NCI-H2107 treated with DMSO at 0.1 percent for 48 hours (cell line): ENCODE measurements around the gene YBX1.
A peak's percentile ranks its signal among the peaks of the same experiment; 100 is the strongest.
"Not testable (repeated sequence)": the region's sequence is repeated elsewhere in the genome, so short reads cannot be mapped to it uniquely, and the experiment has no call there.

Source experiments
- DNase-seq: peaks from one replicate; lab custom pipeline; 2025; ENCODE audit not compliant: unreplicated experiment; lab: John Stamatoyannopoulos, UW

Gene YBX1

DNA sequence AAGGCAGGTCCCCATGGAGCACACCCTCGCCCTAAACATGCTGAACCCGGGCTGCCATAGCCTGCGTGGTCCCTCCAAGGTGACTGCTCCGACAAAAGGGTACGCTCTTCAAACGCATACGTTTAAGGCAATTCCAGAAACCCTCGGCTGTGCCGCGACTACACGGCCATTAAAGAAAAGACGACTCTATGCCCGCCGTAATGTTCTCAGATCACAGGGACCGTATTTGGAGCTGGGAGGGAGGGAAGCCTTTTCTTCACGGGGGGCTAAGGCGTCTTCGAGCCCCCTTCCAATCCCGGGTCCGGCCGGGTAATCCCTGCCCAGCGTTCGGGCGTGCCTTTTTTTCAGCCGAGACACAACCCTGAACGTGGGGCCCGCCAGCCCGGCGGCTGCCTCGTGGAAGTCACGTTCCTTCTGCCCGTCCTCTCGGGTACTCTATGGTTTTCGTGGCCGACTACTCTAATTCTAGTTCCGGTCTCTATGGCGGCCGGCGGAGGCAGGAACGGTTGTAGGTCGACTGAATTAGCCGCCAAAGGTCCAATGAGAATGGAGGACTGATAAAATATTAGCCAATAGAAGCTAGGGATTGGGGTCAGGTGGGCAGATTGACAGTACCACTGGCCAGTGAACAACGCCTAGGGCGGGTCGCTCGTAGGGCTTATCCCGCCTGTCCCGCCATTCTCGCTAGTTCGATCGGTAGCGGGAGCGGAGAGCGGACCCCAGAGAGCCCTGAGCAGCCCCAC lies at the start of gene YBX1:
YBX1 (plus strand) TSS at position 678 of the 743 bp plus-strand sequence. CDS start 148 bp downstream, outside the sequence.
- DNase-seq = peak; percentile 99

DNA sequence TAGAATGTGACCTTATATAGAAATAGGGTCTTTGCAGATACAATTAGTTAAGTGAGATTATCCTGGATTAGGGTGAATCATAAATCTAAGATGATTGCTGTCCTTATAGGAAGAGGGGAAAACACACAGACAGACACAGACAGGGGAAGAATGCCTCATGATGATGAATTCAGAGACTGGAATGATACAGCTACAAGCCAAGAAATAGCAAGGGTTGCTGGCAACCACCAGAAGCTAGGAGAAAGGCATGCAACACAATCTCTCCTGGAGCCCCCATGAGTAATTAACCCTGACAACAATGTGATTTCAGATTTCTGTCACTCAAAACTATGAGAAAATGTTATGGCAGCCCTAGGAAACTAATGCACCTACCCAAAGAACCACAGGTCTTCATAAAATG lies 43.1 kb upstream of the YBX1 start:
- DNase-seq = no peak

DNA sequence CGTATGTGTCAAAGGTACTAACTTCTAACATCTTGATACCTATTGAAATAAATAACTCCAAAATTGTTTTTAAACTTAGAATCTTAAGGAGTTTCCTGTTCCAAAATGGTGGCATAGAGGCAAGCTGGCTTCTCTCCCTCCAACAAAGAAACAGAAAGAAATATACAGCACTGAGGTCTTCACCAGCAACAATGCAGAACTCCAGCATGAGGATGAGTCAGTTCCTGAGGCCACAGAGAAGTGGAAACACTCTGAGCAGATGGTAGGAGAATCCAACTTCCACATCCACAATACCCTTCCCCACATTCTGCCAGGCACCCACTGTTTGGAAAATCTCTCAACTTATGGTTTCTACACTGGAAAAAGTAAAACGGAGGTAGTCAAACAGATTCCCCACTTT lies 36.2 kb upstream of the YBX1 start:
- no peak for DNase-seq

DNA sequence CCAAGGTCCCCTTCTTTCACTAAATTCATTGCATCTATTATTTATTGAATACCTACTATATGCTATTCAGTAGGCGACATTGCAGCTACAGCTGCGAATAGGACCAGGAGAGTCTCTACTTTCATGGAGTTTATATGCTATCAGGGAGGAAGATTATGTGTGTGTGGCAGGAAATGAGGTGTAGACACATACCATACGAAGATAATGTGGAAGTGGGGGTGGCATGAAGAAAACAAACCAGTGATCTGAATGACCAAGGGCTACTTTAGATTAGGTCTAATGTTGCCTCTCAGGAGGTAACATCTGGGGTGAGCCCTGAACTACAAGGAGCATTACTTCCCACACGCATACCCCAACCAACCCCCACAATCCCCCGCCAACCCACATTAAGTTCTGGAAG lies 25.0 kb upstream of the YBX1 start:
- no peak for DNase-seq

DNA sequence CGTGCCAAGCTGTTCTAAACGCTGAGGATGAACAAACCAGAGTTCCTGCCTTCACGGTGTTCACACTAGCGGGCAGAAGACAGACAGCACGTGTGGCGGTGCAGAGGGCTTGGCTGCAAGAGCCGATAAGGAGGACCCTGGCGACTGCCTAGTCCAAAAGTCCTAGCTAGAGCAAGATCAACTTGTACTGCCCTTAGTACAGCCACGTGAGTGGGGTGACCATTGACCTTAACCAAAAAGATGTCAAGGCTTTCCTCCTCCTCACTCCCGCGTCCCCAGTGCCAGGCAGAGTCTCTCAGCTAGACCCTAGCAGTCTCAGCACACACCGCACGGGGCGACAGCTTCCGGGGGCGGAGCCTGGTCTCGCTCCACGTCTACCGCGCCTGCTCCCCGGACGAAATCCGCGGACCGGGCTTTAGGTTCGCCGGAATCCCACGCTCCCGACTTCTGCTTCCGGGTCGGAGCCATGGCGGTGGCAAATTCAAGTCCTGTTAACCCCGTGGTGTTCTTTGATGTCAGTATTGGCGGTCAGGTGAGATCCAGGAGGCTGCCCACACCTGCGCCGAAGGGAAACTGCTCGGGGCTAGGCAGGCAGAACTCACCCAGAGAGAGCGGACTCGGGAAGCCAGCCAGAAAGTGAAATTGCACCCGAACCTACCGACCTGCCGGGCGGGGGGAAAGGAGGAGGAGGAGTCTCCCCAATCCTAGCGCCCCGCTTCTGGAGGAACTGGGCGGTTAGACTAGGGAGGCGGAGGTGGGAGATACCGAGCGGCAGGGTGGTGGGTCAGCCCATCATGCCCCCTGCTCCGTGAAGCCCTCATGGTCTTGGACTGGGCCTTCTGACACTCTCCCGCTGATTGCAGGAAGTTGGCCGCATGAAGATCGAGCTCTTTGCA lies 24.0 kb upstream of the YBX1 start, which contains the start of gene PPIH:
PPIH (plus strand) TSS at position 443 of the 896 bp plus-strand sequence; CDS start at position 467, 24 bp downstream.
- peak; percentile 90 for DNase-seq

DNA sequence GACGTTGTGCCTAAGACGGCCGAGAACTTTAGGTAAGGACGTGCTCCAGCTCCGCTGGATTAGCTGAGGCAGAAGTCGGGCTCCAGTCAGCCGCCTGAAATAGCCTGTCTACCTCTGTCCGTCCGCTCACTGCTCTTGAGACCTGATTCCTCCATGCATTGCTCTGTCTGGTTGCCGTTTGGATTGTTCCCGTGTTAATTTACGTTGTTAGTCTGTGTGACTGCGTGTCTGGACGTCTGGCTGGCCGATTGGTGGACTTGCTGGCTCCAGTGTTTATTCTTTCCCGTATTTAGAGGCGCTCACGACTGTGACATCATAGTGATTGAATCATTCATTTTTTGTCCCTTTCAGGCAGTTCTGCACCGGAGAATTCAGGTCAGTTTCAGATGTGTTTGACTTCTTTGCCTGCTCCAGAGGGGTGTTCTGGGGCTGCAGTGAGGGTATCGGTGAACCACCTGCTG lies 23.3 kb upstream of the YBX1 start:
- no peak for DNase-seq

DNA sequence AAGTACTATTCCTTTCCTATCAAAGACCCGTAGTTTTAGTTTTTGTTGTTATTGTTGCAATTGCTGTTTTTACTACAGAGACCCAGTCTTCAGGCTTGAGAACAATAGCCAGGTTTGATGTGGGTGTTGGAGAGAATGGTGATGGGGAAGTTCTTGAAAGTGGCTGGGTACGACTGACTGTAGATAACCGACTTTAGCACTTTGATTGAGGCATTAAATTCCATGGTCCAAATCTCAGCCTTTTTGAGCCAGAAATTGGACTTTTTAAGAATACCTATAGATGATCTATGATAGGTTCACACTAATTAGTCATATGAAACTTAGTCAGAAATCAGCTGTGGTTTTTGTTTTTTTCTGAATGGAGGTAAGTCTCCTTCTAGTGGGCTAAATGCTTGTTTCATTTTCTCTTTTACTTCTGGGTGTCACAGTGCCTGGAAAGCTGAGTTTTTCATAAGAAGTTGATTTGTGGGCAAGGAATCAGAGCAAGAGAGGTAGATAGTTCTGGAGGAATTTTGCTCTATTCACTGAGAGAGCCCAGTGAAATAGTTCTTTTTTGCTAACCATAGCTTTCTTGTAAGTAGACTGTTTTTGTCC lies 21.2 kb upstream of the YBX1 start:
- no peak for DNase-seq

DNA sequence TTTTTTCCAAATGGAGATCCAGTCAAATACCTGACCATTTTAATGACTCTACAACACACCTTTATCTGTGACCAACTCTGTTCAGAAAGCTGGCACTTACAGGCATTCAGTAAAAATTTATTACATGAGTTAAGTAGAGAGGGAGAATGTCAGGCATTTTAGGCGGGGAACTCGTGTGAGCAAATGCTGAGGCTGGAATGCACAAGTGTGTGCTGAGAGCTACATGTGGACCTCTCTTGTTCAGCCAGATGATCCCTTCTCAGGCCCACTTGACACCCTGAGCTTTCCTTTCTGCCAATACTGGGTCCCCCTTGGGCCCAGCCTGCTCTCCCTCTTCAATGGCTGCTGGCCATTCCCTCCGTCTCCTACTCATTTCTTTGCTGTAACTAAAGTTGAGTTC lies 12.3 kb upstream of the YBX1 start:
- DNase-seq = no peak

DNA sequence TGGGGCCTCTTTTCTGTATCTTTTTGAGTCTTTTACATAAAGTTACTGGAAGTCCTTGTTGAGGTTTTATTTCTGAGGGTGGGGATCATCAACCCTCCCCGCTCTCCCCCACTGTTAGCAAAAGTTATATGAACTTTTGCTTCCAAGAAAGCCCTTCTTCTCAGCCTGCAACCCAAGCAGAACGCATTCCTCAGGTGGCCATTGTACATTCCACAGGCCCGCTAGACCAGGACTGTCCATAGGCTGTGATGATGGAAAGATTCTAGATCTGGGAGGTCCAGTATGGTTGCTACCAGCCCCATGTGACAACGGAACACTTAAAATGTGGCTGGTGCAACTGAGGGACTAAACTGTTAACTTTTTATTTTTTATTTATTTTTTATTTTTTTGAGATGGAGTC lies 11.8 kb upstream of the YBX1 start:
- no peak for DNase-seq

DNA sequence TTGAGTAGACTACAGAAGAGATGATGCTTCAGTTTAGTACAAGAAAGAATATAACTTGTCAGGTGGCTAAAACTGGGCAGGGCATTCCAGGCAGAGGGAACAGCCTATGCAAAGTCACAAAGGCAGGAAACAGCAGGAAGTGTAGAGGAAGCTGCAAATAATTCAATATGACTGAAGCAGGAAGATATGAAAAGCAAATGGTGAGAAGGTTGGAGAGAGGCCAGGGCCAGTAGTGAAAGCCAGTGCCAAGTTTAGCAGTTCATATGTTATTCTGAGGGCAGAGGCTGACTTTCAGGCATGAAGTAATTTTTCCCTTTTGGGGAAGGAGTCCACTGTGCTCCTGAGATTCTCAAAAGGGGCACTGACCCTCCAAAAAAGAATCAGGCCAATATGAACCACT lies 8.0 kb upstream of the YBX1 start:
- DNase-seq = no peak

DNA sequence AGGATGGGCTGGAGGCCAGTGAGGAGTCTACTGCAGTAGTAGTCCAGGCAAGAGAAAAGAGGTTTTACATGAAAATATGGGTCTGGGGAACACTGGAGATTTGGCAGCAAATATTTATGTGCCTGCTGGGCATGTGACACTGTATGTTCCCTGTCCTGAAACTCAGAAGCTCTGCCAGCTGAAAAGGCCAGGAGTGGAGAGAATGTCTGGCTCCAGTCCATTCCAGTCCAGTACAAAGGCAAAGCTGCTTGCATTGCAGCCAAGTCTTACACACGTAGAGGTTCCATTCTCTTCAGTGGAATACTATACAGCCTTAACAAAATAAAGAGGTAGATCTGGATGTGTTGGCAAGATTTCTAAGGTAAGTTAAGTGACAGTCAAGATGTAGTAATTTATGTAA lies 7.5 kb upstream of the YBX1 start:
- DNase-seq = no peak

DNA sequence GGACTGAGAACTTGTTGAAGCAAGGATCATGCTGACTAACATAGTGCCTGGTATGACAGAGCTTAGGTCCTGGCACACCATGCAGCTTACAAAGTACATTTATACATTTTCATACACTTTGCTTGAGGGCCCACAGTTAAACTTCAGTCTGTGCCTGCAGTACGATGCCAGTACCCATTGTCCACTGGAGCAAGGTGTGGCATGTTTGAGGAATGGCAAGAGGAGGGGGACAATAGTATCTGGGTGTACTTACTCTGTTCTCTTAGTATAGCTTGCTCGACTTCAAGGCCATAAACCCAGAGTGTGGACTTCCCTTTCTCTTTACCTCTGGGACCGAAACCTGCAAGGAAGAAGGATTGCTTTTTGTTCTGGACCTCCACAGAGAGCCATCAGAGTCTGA lies 6.8 kb upstream of the YBX1 start:
- no peak for DNase-seq

DNA sequence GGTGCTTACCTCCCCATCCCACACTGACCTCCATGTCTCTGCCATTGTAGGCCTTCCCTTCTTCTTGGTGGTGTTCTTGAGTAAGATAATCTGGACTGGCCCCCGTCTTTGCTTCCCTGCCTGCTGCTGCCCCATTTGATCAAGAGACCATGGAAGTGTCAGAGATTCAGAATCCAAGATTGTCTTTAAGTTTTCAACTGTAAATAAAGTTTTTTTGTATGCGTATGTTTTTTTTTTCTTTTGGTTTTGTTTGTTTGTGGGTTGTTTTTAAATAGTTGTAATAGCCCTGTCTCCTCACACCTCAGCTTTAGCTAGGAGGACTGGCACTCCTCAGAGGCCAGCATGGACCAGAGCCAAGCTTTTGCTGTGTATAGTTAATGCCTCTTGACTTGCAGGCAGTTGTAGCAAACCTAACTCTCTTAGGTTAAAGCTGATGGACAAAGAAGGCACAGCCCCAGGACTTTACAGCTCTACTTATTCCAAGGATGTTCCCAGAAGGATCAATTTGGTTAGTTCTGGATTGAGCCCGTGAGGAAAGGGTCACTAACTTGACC lies 5.6 kb upstream of the YBX1 start:
- DNase-seq = no peak

DNA sequence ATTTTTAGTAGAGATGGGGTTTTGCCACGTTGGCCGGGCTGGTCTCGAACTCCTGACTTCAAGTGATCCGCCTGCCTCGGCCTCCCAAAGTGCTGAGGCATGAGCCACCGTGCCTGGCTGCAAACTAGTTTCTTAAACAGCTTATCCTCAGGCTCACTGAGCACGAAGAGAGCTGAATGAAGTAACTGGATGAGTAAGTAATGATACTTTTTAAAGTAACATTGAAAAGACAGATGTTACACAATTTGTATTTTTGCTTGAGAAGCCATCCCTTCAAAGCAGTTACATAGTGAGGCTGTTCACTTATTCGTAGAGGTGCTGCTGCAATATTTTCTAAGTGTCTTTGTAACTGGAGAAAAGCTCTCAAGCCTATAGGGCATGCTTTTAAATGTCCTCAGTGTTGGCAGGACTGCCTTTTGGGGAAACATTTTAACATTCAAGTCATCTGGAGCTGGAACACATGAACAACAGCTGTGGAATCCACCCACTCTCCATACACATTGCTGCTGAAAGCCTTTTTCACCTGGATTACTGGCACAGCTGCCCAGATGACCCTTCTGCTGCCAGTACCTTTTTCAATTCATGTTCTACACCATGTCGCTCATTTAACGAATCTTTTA lies 2.7 kb upstream of the YBX1 start:
- no peak for DNase-seq

DNA sequence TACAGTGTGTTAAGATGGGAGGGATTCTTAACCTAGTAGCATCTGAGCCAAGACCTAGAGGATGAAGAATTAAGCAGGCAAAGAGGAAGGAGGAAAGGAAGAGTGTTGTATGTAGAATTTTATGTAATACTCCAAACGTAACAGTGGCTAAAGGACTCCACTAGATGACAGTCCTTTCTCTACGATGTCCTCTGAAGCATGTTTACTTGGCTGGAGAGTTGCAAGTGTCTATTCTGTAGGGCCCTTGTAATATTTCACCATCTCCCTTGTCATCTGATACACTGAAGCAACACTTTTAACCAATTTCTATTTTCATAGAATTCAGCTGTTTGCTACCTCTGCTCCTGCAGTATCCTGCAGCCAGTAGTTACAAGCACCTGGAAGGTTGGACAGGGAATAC lies 2.2 kb upstream of the YBX1 start:
- no peak for DNase-seq

DNA sequence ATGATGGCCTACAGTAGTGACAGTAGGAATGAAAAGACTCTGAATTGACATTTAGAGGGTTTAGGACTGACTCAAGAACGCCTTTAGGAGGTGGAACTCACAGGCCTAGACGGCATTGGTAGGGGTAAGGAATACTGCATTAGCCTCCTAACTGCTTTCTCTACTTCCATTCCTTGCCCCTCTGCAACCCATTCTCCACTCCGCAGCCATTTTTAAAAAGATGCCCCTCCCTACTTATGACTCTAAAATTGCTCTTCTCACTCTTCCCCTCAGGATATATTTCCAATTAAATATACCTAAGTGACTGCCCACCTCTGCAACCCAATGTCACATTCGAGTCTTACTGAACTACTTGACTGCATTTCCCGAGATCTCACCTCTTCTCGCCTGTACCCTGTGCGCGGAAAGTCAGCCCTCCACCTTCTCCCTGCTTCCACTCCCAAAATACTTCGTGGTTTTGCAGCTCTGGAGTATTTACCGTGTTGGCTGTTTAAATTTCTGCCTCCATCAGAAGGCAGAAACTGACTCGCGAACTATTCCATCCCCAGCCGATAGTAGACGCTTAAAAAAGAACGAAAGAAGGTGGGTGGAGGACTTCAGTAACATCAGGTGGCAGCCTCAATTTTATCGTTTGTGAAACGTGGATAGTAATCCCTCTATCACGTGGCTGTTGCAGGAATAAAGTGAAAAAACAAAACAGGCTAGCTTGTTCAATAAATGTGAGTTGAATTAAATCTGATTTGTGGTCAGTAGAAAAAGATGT lies 1.1 kb upstream of the YBX1 start:
- peak; percentile 70 for DNase-seq

DNA sequence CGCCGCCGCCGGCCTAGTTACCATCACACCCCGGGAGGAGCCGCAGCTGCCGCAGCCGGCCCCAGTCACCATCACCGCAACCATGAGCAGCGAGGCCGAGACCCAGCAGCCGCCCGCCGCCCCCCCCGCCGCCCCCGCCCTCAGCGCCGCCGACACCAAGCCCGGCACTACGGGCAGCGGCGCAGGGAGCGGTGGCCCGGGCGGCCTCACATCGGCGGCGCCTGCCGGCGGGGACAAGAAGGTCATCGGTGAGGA lies 193 bp downstream of the YBX1 start:
- not testable (repeated sequence) for DNase-seq

DNA sequence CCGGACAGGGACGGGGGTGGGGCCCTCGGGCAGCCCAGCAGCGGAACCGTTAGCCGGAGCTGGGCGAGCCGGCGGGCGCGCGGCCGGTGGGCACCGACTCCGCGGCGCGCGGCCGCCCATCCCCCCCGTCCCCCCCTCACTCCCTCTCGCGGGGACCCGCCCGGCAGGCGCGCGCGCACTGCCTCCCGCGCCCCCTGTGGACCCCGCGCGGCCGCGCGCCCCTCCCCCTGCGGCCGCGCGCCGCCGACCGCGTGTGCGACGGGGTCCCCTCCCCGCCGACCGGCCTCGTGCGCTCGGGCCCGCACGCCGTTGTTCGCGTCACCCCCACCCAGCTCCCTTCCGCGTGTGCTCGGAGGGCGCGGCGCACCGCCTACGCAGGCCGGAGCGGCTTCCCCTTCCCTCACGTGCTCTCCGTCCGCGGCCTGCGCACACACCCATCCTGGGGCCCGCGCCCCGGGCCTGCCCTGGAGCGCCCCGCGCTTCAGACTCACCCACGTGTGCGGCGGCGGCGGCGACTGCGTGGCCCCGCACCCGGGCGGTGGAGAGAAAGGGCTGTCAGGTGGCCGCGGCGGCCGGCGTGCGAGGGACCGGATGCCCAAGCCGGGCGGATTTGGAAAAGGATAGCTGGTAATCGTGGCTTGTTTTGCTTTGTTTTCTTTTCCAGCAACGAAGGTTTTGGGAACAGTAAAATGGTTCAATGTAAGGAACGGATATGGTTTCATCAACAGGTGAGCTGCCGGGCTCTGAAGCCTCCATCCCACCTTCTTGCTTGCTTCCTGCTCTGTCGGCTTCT lies 717 bp downstream of the YBX1 start:
- no peak for DNase-seq

DNA sequence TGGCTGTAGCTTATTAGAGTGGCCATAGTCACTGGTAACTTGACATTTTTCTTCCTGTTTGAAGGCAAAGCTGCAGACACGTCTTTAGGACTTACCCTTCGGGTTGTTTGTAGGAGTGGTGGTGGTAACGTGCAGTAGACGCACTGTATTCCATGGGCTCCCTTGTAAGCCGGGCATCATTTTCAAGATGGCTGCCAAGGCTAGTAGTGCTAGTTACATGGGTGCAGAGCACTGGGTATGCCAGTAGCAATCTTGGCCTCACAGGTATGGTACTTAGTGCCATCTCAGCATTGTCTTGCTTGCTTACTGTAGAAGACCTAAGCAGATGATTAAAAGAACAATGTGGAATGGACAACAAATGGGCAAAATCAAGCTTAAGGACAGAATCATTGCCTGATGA lies 1.9 kb downstream of the YBX1 start:
- DNase-seq = no peak

DNA sequence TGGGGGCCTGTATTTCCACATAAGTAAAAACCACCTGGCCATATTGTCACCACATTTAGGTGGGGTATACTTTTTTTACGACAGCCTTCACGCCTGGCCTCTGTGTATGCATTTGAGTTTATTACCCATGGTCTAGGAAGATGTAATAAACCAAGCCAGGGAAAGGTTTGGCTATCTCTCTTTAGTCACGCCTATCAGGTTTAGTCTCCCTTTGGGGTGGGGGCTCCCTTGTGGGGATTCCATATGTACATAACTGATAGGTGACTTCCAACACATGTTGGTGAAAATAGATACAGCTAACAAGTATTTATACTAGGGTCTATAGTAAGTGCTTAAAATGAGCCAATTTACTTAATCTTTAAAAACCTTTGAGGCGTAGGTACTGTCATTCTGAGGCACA lies 4.2 kb downstream of the YBX1 start:
- DNase-seq = no peak
